Peyer's patch (tissue), 4 donors: ENCODE measurements around the gene KRT3. TPM values are rescaled to one million over a fixed set of nuclear protein-coding genes. Genes with fewer than 3 reads are reported as not detected.

Experiments used
- DNase-seq, 3 donors: peaks; one replicate each; pipeline ENCODE4 v3.0.0-alpha.2; 2017 to 2019
- H3K27ac ChIP-seq, 4 donors: fragments of 200-600 bp; sonication (generic); one replicate each; pipeline ENCODE4 v1.5.1; 2016 to 2019
- H3K27me3 ChIP-seq, 2 donors: fragments of 200-600 bp; sonication (generic); one replicate each; pipeline ENCODE4 v1.5.1; 2019
- H3K36me3 ChIP-seq, 3 donors: fragments of 200-600 bp; sonication (generic); one replicate each; pipeline ENCODE4 v1.5.1; 2016 to 2019
- H3K4me1 ChIP-seq, 4 donors: fragments of 200-600 bp; sonication (generic); one replicate each; pipeline ENCODE4 v1.5.1; 2016 to 2019
- H3K4me3 ChIP-seq, 4 donors: fragments of 200-600 bp; sonication (generic); 1 replicate in 3 of 4; 2 replicates in 1 of 4; pipeline ENCODE4 v1.5.1; 2016 to 2019; ENCODE audit warnings: mild to moderate bottlenecking in 1 of 4
- H3K9me3 ChIP-seq, 4 donors: fragments of 200-600 bp; sonication (generic); one replicate each; pipeline ENCODE4 v1.5.1; 2016 to 2019; ENCODE audit warnings: mild to moderate bottlenecking in 1 of 4
- POLR2A ChIP-seq, 2 donors: fragments of 450-650 bp; IDR thresholded peaks; one replicate each; pipeline ENCODE4 v1.5.1; 2017; ENCODE audit warnings: antibody characterized with exemption in 2 of 2, mild to moderate bottlenecking in 2 of 2, moderate library complexity in 2 of 2
- total RNA-seq, 4 donors: library from RNA; depleted of rRNA; stranded (reverse); fragments of >200 nt; gene quantifications; one replicate each; pipeline ENCODE4 v1.1.0, GENCODE V29; 2016
- TF ChIP-seq, protein P1 (sequence below), 6 experiments: fragments of 450-650 bp in 4 of 6; fragments of 200-600 bp in 2 of 6; sonication (generic) in 1 of 6; IDR thresholded peaks; one replicate each; pipeline ENCODE4 v1.5.1; 2017 to 2019; ENCODE audit warnings: antibody characterized with exemption in 6 of 6, mild to moderate bottlenecking in 3 of 6, moderate library complexity in 1 of 6

KRT3 gene
- total RNA-seq, 4 donors from 2014 or later = not detected

- no peaks in the 10 kb centered on the region for H3K9me3 ChIP-seq
- H3K4me3 ChIP-seq = no peak overlapping the region
- H3K4me1 ChIP-seq = no peaks in the 10 kb centered on the region
- TF ChIP-seq, protein P1, sequence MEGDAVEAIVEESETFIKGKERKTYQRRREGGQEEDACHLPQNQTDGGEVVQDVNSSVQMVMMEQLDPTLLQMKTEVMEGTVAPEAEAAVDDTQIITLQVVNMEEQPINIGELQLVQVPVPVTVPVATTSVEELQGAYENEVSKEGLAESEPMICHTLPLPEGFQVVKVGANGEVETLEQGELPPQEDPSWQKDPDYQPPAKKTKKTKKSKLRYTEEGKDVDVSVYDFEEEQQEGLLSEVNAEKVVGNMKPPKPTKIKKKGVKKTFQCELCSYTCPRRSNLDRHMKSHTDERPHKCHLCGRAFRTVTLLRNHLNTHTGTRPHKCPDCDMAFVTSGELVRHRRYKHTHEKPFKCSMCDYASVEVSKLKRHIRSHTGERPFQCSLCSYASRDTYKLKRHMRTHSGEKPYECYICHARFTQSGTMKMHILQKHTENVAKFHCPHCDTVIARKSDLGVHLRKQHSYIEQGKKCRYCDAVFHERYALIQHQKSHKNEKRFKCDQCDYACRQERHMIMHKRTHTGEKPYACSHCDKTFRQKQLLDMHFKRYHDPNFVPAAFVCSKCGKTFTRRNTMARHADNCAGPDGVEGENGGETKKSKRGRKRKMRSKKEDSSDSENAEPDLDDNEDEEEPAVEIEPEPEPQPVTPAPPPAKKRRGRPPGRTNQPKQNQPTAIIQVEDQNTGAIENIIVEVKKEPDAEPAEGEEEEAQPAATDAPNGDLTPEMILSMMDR (IDR thresholded peaks at IDR 0.05) = no peak
- TF ChIP-seq POLR2A (IDR thresholded peaks at IDR 0.05) = no peak
- no peaks in the 10 kb centered on the region for H3K27me3 ChIP-seq
- no peak overlapping the region for H3K27ac ChIP-seq
- DNase-seq = no peak
- no peaks in the 10 kb centered on the region for H3K36me3 ChIP-seq
These were observed 21.2 kb downstream of the KRT3 start for GRCh38 chr12:52774629-52775250.

DNA sequence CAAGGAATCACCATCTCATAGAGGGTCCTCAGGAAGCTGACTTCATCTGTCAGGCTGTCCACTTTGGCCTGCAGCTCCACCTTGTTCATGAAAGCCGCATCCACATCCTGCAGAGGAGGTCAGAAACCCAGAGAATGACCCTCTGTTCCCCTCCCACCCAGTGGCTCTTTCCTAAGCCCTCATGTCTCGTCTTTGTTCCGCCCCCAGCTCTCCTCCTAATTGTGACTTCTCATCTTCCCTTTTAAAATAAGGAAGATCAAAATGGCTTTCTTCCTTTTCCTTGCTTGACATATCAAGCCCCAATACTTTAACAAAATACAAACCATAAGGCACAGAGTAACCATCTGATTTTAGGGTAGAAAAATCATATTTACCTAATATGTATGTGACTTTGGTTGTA is 23.1 kb downstream of the KRT3 start:
- H3K4me3 ChIP-seq = no peak overlapping the region
- H3K9me3 ChIP-seq = no peaks in the 10 kb centered on the region
- TF ChIP-seq, protein P1 (IDR thresholded peaks at IDR 0.05) = no peak
- TF ChIP-seq POLR2A (IDR thresholded peaks at IDR 0.05) = no peak
- DNase-seq = no peak
- no peaks in the 10 kb centered on the region for H3K4me1 ChIP-seq
- no peaks in the 10 kb centered on the region for H3K27me3 ChIP-seq
- no peaks in the 10 kb centered on the region for H3K36me3 ChIP-seq
- no peak overlapping the region for H3K27ac ChIP-seq

GRCh38 chr12:52772188-52772587 is 23.7 kb downstream of the KRT3 start:
- Histone ChIP-seq H3K4me1 (no peaks in the 10 kb centered on the region), H3K9me3 (no peaks in the 10 kb centered on the region), H3K27ac (no peak overlapping the region), H3K36me3 (no peaks in the 10 kb centered on the region), H3K27me3 (no peaks in the 10 kb centered on the region), H3K4me3 (no peak overlapping the region)
- TF ChIP-seq, protein P1 (IDR thresholded peaks at IDR 0.05) = no peak
- no peak for TF ChIP-seq POLR2A (IDR thresholded peaks at IDR 0.05)
- DNase-seq = no peak

GRCh38 chr12:52771505-52771904 is 24.4 kb downstream of the KRT3 start:
- no peak overlapping the region for H3K4me3 ChIP-seq
- no peak for DNase-seq
- H3K36me3 ChIP-seq = no peaks in the 10 kb centered on the region
- H3K27me3 ChIP-seq = no peaks in the 10 kb centered on the region
- H3K4me1 ChIP-seq = no peaks in the 10 kb centered on the region
- no peaks in the 10 kb centered on the region for H3K9me3 ChIP-seq
- no peak for TF ChIP-seq POLR2A (IDR thresholded peaks at IDR 0.05)
- TF ChIP-seq, protein P1 (IDR thresholded peaks at IDR 0.05) = no peak
- H3K27ac ChIP-seq = no peak overlapping the region

DNA sequence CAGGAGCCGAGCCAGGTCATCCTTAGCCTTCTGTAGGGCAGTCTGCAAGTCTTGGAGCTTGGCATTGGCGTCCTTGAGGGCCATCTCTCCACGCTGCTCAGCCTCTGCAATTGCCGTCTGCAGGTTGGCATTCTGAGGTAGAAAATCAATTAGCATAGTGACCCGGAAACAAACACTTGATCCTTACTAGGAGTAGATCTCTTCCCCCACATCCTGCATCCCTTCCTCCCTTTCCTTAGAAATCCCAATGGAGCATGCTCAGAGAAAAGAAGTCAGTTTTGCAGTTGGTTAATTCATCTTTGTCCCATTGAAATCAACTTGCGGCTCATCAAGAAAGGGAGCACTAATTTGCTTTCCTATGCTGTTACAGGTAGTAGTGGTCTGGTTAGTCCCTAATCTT is 24.8 kb downstream of the KRT3 start:
- Histone ChIP-seq H3K9me3 (no peaks in the 10 kb centered on the region), H3K4me1 (no peaks in the 10 kb centered on the region), H3K27me3 (no peaks in the 10 kb centered on the region), H3K36me3 (no peaks in the 10 kb centered on the region), H3K4me3 (no peak overlapping the region), H3K27ac (no peak overlapping the region)
- DNase-seq = no peak
- no peak for TF ChIP-seq POLR2A (IDR thresholded peaks at IDR 0.05)
- TF ChIP-seq, protein P1 (IDR thresholded peaks at IDR 0.05) = no peak

GRCh38 chr12:52769946-52770345 is 26.0 kb downstream of the KRT3 start:
- DNase-seq = no peak
- TF ChIP-seq, protein P1 (IDR thresholded peaks at IDR 0.05) = no peak
- no peak for TF ChIP-seq POLR2A (IDR thresholded peaks at IDR 0.05)
- no peaks in the 10 kb centered on the region for H3K36me3 ChIP-seq

More at GRCh38 chr12:52769946-52770345, 26.0 kb downstream of the KRT3 start:
- Histone ChIP-seq H3K4me1 (no peaks in the 10 kb centered on the region), H3K27ac (no peak overlapping the region), H3K4me3 (no peak overlapping the region), H3K27me3 (no peaks in the 10 kb centered on the region), H3K9me3 (no peaks in the 10 kb centered on the region)
